HG03135 (cell line): ENCODE measurements around the gene PTGES.
"Not testable (repeated sequence)": the region's sequence is repeated elsewhere in the genome, so short reads cannot be mapped to it uniquely, and the experiment has no call there.

Experiments used
- ATAC-seq: cut with Tn5 transposase; IDR thresholded peaks from one replicate; pipeline ENCODE4 v1.9.1; 2021; ENCODE audit warnings: mild to moderate bottlenecking, moderate library complexity; ENCODE audit not compliant: unreplicated experiment

PTGES gene, protein sequence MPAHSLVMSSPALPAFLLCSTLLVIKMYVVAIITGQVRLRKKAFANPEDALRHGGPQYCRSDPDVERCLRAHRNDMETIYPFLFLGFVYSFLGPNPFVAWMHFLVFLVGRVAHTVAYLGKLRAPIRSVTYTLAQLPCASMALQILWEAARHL

DNA sequence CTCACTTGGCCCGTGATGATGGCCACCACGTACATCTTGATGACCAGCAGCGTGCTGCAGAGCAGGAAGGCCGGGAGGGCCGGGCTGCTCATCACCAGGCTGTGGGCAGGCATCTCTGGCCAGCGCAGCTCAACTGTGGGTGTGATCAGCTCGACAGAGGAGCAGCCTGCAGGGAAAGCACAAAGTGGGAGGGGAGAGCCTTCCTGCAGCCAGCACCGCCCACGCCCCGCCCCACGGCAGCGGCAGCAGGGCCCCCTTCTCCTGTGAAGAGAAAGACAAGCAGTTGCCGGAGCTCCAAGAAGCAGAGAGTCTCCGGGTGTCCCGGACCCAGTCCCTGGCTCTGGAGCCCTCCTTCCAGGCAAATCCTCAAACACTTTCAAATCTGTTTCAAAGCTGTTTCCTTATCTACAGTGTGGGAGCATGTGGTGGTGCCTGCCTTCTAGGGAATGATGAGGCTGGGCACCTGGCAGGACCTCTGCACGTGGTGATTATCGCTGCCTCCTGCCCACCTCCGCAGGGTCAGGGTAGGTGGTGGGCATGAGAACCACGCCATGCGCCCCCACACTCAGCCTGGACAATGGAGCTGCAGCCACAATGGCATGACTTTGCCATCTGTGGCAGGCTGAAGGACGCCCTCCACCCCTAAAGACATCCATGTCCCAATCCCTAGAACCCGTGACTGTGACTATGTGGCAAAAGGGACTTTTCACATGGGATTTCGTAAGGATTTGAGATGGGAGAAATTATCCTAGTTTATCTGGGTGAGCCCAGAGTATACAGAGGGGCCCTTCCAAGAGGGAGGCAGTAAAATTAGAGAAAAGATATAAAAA lies at the start of gene PTGES:
TSS of gene PTGES (minus strand) at position 143 of the 830 bp plus-strand sequence. CDS start at position 113, 30 bp downstream.
- ATAC-seq, result no peak

DNA sequence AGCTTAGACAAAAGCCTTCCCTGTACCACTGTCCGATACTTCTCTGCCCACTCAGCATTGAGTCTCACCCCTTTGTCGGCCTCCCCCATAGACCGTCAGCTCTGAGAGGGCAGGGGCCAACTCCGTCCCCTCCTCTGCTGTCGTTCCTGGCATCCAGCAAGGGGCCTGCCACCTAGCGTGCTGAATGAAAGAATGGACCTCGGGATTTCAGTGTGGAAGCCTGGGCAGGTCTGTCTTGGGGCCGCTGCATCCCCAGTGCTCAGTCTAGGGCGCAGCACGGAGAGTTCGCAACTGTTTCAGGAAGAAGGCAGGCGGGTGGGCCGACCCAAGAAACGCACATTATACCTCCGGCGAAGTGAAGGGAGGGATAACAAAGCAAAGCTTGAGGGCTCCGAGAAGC lies 48.7 kb upstream of the PTGES start:
- no peak for ATAC-seq

DNA sequence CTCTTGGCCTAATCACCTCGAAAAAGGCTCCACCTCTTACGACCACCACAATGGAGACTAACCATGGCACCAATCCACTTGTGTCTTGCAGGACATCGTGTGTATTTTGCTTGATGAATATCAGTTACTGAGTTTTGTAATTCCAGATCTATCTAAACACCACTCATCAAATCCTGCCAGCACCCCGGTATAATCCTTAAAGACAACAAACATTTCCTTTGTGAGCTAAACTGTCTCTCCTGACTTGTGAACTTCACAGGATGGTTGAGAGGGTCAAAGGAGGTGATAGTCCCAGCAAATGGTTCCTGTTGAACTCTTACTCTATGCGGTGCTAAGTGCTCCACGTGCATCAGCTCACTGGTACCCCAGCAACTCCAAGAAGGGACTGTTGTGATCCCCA lies 46.1 kb upstream of the PTGES start:
- ATAC-seq, result no peak

GRCh38 chr9:129796029-129796428 lies 43.2 kb upstream of the PTGES start:
- ATAC-seq, result not testable (repeated sequence)

- ATAC-seq, result no peak
These were observed 41.7 kb upstream of the PTGES start for GRCh38 chr9:129794549-129794948.

DNA sequence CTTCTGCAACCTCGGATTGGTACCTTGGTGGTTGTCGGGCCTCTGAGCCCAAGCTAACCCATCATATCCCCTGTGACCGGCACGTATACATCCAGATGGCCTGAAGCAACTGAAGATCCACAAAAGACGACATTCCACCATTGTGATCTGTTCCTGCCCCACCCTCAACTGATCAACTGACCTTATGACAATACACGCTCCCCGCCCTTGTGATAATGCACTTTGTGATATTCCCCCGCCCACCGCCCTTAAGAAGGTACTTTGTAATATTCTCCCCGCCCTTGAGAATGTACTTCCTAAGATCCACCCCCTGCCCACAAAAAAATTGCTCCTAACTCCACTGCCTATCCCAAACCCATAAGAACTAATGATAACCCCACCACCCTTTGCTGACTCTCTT lies 33.6 kb upstream of the PTGES start:
- ATAC-seq, result no peak

DNA sequence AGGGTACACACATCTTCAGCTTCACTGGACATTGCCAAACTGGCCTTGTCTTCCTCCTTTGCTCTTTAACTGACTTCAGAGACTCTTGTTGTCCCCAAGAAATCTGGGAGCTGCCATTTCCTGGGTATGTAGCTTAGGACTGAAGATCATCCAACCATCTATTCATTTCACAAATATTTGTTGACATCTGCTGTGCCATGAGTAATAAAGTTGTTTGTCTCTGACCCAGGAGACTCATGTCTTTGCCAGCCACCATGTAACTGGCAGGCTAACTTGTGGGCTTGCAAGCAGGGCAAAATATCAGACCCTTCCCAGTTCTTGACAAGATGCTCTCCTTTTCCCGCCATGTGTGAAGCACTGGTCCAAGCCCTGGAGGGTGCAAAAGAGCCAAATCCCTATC lies 33.0 kb upstream of the PTGES start:
- no peak for ATAC-seq

- not testable (repeated sequence) for ATAC-seq
These were observed 32.1 kb upstream of the PTGES start for GRCh38 chr9:129784970-129785369.

- no peak for ATAC-seq
These were observed 30.9 kb upstream of the PTGES start for GRCh38 chr9:129783516-129784361.

DNA sequence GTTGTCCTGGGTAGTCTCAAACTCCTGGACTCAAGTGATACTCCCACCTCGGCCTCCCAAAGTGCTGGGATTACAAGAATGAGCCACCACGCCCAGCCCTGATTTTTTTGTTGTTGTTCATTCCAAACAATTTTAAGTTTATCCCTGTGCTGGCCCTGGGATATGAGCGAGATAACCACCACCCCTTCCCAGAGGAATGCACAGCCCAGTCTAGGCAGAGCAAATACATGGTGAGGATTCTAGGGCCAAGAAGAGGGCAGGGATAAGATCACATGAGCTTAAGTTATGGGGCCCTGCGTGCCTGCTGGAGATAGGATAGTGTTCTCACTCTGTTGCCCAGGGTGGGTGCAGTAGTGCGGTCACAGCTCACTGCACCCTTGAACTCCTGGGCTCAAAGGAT lies 29.1 kb upstream of the PTGES start:
- no peak for ATAC-seq

DNA sequence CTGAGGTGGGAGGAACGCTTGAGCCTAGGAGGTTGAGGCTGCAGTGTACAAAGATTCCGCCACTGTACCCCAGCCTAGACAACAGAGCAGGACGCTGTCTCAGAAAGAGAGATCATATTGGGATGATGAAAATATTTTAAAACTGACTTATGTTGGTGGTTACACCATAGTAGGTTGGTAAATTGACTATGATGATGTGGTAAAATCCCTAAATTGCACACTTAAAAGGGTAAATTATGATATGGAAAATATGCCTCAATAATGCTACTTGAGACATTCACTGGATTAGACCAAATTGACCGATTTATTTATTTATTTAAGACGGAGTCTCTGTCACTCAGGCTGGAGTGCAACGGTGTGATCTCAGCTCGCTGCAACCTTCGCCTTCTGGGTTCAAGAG lies 28.3 kb upstream of the PTGES start:
- no peak for ATAC-seq

- ATAC-seq, result no peak
These were observed 26.8 kb upstream of the PTGES start for GRCh38 chr9:129779560-129780190.

DNA sequence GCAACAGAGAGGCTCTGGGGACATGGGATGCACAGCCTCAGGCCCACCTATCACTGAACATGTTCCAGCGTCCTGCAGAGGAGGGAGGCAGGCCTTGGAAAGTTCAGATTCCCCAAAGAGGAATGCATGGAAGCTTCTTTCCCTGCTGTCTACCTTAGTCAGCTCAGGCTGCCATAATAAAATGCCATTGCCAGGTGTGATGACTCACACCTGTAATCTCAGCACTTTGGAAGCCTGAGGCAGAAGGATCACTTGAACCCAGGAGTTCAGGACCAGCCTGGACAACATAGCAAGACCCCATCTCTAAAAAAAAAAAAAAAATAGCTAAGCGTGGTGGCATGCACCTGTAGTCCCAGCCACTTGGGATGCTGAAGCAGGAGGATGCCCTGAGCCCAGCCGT lies 25.6 kb upstream of the PTGES start:
- ATAC-seq, result no peak

DNA sequence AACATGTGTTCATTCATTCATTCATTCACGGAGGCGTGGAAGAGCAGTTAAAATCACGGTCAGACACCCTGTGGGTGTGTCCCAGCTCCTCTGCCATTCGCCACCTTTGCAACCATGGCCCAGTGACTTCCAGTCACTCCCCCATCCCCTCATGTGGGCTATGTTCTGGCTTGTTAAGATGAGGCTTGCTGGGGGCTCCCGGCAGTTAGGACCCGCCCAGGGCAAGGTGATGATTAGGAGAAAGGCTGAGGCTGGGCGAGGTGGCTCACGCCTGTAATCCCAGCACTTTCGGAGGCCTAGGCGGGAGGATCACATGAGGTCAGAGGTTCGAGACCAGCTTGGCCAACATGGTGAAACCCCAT lies 24.9 kb upstream of the PTGES start:
- no peak for ATAC-seq

DNA sequence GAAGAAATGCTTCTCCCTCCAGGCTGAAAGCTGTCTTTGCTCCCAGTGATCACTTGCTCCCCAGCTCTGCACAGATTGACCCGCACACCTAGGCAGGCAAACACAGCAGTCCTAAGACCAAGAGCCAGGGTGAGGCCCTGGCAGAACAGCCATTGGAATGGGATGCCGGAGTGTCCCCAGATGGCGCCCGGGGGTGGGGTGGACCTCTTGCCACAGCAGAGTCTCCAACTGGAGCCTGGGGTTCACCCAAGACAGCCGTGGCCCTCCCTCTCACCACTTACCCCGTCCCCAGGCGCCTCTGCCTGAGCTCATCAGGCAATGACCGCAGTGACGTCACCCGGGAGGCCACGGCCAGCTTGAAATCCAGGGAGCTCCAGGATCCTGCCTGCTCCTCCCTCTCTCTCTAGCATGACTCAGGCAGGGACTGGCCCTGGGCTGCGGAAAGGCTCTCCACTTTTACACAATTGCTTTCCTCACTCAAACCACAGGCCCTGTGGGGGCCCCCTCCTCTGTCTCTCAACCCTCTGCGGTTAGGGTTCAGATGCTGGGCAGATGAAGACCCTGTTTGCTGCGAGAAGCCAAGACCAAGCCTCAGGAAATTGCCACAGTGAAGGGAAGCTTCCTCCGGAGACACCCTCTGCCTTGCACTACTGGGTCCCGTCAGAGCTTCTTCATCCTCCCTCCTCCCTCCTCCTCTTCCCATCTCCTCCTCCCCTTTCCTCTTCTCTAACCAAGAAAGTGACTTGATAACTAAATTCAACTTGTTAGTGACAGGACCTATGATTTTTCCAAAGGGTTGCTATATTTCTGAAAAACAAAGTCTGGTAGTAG lies 24.3 kb upstream of the PTGES start:
- no peak for ATAC-seq

DNA sequence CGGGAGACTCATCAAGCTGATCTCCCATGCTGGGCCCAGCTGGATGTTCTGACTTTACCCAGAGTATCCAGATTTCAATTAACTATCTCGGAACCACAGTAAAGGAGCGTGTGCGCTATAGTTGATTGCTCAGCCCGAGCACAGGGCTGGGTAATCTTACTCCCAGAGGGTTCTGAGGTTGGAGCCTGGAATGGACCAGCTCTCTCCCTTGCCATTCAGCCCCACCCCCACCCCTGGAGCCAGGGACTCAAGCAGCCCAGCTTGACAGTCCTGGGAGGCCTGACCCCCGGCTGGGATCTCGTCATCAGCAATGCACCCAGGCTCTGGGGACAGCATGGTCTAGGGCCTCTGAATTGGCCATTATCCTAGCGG lies 23.7 kb upstream of the PTGES start:
- ATAC-seq, result no peak

GRCh38 chr9:129776096-129776495 lies 23.3 kb upstream of the PTGES start:
- ATAC-seq, result not testable (repeated sequence)

DNA sequence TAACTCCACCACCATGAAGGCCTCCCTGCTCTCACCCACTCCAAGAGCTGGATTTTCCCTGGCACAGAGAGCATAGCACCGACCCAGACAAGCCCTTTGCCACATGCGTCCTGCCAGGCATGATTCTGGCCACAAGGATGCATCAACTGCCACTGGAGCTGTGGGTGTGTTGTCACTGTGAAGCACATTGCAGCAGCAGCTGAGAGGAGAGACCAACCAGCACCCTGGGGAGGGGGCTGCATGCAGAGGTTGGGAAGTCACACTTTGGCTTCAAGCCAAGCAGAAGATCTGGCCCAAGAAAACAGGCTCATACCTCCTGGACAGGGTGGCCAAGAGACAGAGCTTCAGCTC lies 22.6 kb upstream of the PTGES start:
- ATAC-seq, result no peak

- no peak for ATAC-seq
These were observed 22.1 kb upstream of the PTGES start for GRCh38 chr9:129774791-129775447.
